DMS153 treated with DMSO at 0.1 percent for 48 hours (cell line): ENCODE results near the gene RGS7BP.

Source experiments
- DNase-seq: peaks from one replicate; lab custom pipeline; 2025; ENCODE audit not compliant: unreplicated experiment; lab: John Stamatoyannopoulos, UW

RGS7BP gene

DNA sequence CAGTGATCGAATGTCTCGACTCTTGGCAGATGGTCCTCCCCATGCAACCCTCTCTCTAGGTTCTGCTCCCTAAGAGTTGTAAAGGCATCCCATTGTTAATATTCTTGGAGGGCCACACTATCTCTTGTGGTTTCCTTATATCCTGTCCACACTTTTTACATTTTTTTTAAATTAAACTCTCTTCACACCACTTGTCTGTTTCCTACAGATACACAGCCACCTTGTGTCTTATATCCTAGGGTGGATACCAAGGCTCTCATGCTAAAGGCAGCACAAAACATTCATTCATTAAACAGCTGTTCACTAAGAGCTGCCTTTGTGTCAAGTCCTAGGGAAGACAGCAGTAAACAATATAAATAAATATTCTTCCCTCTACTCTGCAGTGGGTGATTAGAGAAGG is 124.0 kb downstream of the RGS7BP start:
- DNase-seq: no peak

DNA sequence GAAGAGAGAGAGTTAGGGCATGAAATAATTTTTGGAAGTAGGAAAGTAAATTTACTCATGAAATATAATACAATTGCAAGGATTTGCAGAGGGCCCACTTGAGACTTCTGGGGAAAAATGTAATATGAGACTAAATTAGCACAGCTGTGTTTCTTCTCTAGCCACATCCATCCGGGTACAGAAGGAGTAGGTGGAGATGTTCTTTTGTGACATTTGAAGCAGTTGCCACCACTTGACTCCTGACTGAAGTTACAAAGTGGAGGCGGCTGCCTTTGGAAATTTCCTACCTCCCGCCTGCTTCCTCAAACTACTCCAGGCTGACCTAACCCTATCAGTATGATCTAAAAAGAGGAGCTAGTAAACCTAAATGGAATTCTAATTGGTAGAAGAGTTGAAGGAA is 126.4 kb downstream of the RGS7BP start:
- DNase-seq: no peak

DNA sequence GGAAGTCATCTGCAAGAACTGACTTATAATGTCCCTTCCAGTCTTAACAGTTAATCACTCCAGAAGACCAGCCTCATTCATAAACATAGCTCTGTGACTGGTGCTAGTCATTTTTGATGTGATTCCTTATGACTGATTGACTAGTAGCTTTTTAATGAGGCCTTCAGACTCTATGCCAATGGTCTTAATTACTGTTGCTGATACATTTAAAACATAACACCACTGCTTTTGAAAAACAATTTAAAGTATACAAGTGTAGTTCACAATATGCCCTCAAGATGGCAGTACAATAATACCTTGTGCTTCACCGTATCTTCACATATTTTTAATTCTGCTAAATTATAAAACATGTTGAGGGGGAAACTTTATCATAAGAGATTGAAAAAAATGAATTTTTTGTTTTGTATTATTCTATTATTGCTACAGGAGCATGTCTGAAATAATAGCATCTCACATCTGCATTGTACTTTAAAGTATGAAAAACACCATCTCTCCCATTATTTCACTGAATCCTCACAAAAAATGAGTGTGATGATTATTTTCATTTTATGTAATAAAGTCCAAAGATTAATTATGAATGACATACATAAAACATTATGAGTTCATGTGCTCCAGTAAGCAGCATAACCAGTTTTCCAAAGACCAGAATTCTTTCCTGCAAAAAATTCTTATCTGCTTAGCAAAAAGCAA is 129.3 kb downstream of the RGS7BP start:
- DNase-seq: no peak

DNA sequence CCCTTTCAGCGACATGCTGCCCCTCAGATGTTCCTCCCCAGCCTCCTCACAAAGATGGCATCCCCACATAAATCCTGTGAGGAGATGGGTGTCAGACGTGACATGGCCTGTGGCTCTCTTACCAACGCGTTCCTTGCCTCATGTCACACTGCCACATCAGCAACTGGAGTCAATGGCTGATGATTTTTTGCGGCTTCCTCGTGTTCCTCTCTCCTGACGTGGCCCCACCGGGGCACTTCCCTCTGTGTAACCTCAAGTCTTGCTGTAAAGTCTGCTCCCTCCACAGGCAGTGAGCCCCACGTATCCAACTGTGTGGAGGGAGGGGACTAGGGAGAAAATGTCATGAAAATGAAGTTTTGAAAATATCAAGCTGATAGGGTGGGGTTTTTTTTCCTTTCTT is 131.3 kb downstream of the RGS7BP start:
- no peak for DNase-seq

DNA sequence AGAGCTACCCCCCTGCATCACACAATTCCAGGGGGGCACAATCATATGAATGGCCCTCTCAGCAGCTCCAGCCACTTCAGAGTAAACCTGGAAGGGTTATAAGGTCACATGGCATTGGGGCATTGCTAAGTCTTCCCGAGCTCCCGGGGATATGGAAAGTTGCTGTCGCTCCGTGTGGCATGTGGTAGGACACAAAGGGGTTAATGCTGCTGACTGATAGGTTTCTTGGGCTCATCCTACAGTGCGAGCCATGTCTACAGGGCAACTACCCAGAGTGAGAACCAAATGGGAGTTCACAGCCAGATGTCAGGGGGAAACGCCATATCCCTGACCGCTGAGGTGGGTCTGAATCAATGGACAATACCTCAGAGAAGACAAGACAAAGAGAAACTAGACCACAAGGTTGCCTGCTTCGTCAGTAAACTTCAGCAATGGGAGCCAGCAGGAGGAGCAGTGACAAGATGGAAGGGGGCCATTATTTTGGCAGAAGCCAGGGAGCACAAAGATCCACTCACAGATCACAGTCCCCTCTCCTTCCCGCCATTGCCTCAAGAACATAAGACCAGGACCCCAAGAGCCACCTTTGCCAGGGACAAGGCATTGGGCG is 132.1 kb downstream of the RGS7BP start:
- no peak for DNase-seq

DNA sequence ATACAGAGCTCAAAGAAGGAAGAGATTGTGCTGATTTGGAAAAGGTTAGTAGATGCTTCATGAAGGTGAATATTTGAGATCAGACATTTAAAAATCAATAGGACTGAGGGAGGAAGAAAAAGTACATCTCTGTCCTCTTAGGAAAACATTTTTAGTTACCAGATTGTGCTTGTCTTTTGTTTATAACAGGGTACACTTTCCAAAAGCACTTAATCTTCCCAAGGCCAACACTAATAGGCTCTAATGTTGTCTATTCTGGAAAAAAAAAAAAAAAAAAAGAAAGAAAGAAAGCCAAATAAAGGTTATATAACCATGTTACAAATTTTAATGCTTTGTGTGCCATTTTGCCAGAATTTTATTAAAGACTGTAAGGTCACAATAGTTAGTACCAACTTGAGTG is 139.0 kb downstream of the RGS7BP start:
- no peak for DNase-seq

DNA sequence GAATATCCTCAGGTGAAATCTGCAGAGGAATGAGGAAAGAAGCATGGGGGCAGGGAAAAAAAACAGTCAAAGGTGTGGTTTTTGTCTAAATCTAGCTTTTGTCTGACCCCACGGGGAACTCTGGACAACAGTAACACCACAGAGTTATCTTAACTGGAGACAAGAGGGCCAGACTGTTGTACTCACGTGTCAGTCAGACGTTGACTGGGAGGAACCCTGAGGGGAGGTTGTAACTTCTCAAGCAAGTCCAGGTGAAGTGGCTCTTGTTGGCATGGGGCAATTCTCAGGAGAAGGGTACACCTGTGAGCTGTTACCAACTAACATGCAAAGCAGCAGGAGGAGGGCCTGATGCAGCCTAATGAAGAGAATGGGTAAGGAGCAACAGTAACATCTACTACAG is 140.4 kb downstream of the RGS7BP start:
- DNase-seq: no peak

DNA sequence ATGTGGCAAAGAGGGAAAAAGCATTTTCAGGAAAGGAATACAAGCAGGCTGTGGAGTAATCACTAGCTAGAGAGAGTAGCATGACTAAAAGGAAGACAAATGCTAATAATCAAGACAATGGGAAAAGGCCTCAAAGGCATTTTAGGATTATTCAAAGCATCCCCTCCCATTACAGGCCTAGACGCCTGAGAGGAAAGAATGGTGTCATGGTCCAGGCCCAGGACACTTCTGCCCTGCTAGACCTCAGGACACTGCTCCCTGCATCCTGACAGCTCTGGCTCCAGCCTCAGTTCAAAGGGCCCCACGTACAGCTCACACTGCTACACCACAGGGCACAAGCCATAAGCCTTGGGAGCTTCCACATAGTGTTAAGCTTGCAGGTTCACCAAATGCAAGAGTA is 143.7 kb downstream of the RGS7BP start:
- no peak for DNase-seq

DNA sequence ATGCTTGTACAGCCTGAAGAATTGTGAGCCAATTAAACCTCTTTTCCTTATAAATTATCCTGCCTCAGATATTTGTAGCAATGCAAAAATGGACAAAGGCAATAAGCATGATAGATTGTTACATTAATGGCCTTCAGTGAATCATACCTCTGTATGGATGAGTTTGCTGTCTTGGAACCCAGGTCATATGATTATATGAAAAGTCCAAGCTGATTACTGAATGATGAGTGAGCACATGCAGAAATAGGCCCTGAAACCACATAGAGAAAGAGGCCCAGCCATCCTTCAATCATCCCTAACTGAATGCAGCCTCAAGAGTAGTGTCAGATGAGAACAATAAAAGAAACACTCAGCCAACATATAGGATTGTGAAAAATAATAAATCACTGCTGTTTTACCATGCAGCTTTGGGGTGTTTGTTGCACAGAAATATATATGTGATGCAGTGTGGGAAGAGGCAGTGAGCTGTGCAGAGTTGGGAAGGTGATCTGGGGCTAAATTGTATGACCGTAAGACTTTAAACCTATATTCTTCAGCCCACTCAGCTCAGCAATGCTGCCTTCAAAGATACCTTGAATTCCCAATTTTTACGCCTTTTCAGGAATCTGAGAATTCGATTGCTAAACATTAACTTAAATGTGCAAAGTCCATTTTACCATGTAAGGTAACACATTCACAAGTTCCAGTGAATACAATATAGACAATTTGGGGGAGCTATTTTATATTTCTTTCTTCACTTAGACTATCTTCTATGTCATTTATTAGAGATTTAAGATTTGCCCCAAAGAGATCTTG is 148.1 kb downstream of the RGS7BP start:
- no peak for DNase-seq

DNA sequence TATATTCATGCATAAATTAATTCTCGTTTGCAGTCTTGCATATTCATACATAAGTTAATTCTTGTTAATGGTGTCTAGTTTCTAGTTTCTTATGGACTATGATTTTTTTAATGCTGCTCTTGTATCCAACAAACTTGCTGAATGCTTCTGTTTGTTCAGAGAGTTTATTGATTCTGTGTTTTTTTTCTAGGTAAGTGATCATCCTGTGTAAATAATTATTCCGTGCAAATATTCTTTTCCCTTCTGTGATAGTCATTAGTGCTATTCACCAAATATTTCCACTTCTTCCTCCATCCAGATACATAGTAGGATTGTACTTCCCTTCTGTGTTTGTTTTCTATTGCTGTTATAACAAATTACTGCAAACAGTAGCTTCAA is 148.7 kb downstream of the RGS7BP start:
- no peak for DNase-seq

DNA sequence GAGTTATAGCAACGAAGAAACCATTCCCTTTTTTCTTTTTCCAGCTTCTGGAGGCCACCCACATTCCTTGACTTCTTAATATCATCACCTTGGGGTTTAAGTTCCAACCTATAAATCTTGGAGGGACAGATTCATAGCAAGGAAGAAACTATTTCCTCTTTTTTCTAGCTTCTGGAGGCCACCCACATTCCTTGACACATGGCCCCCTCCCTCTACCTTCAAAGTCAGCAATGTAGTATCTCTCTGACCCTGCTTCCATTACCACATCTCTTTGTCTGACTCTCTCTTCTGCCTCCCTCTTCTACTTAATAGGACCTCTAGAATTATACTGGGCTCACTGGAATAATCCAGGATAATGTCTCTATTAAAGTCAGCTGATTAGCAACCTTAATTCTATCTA is 149.8 kb downstream of the RGS7BP start:
- DNase-seq: no peak

DNA sequence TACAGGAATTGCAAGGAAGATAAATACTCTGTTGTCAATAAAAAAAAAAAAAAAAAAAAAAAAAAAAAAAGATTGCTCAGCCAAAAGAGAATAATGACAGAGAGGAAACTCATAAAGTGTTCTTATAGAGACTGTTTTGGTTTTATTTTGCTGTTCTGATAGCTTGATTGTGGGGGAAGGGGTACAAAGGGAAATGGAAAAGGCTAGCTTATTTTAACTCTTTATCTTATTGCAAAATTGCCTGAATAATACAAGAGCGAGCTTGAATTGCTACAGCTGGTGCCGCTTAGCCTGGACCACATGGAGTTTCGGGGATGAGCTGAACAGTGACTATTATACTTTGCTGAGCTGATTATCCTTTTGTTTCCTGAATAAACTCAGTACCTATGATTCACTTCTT is 153.5 kb downstream of the RGS7BP start:
- no peak for DNase-seq
